Measurements from ENCODE around the gene GLB1L.

GLB1L gene

GRCh38 chr2:219228911-219229304, 16.3 kb downstream of the GLB1L start:
- DNase-seq, result no peak
- Histone ChIP-seq H2BK15ac (ENCODE audit: low read depth, poor library complexity, severe bottlenecking) (peak overlapping the region; percentile 68), H2BK12ac (ENCODE audit: low read length in 2 of 2) (peak overlapping the region in 1 of 2 experiments; percentile 75), H2AK5ac (ENCODE audit: low read length, severe bottlenecking) (no peak overlapping the region), H3K18ac (ENCODE audit: low read depth in 1 of 2, low read length in 2 of 2) (peak overlapping the region; percentile 46 to 70), H3K4me3 (ENCODE audit: insufficient read depth in 1 of 2, low read depth in 1 of 2, low read length in 2 of 2) (peak overlapping the region; percentile 72 to 94), H3K36me3 (ENCODE audit: control insufficient read depth in 1 of 2, insufficient read depth in 2 of 2, low read depth in 1 of 2, low read length in 2 of 2) (peaks cover 42 to 54% of the 10 kb centered on the region in 2 experiments), H3K4me2 (ENCODE audit: low read length, poor library complexity, severe bottlenecking) (peak overlapping the region; percentile 98), H3K23ac (ENCODE audit: low read length in 2 of 2) (peak overlapping the region in 1 of 2 experiments; percentile 86), H2BK120ac (ENCODE audit: low read depth, low read length) (peak overlapping the region; percentile 83), H4K8ac (ENCODE audit: low read length) (peak overlapping the region; percentile 46), H3K4ac (ENCODE audit: low read depth in 1 of 2, low read length in 2 of 2) (peak overlapping the region; percentile 0 to 93), H2AFZ (ENCODE audit: low read depth, low read length) (peak overlapping the region; percentile 46), H4K91ac (ENCODE audit: low read length) (no peak overlapping the region), H2BK5ac (ENCODE audit: low read depth, low read length, poor library complexity, severe bottlenecking) (no peak overlapping the region), H3K9ac (ENCODE audit: low read length) (peak overlapping the region; percentile 96), H3K27ac (ENCODE audit: low read length, poor library complexity, severe bottlenecking) (peak overlapping the region; percentile 6), H3K14ac (ENCODE audit: low read length in 2 of 2) (peak overlapping the region in 1 of 2 experiments; percentile 99), H3K9me3 (ENCODE audit: control insufficient read depth, low read length) (no peaks in the 10 kb centered on the region), H3K4me1 (ENCODE audit: control insufficient read depth, insufficient read depth, low read depth, low read length) (peaks cover 12% of the 10 kb centered on the region), H3K79me1 (replicated peaks; ENCODE audit: low read length, poor library complexity, severe bottlenecking) (peaks cover 53% of the 10 kb centered on the region), H3K27me3 (ENCODE audit: control insufficient read depth in 1 of 2, insufficient read depth in 1 of 2, low read length in 2 of 2) (no peaks in the 10 kb centered on the region)
- WGBS, result 8% methylated on average over 19 of the region's 19 CpGs

GRCh38 chr2:219228041-219228910, 17.0 kb downstream of the GLB1L start:
- H3K27me3 ChIP-seq (ENCODE audit: control insufficient read depth in 1 of 2, insufficient read depth in 1 of 2, low read length in 2 of 2), result no peaks in the 10 kb centered on the region
- H4K91ac ChIP-seq (ENCODE audit: low read length), result no peak overlapping the region
- peaks cover 12% of the 10 kb centered on the region for H3K4me1 ChIP-seq (ENCODE audit: control insufficient read depth, insufficient read depth, low read depth, low read length)
- peak overlapping the region; percentile 96 for H3K9ac ChIP-seq (ENCODE audit: low read length)
- H3K18ac ChIP-seq (ENCODE audit: low read depth in 1 of 2, low read length in 2 of 2), result peak overlapping the region in 1 of 2 experiments; percentile 70
- H3K79me1 ChIP-seq (replicated peaks; ENCODE audit: low read length, poor library complexity, severe bottlenecking), result peaks cover 57% of the 10 kb centered on the region
- H2BK12ac ChIP-seq (ENCODE audit: low read length in 2 of 2), result peak overlapping the region in 1 of 2 experiments; percentile 84
- H2AFZ ChIP-seq (ENCODE audit: low read depth, low read length), result no peak overlapping the region
- no peak overlapping the region for H2BK5ac ChIP-seq (ENCODE audit: low read depth, low read length, poor library complexity, severe bottlenecking)
- peaks cover 43 to 54% of the 10 kb centered on the region in 2 experiments for H3K36me3 ChIP-seq (ENCODE audit: control insufficient read depth in 1 of 2, insufficient read depth in 2 of 2, low read depth in 1 of 2, low read length in 2 of 2)
- no peak overlapping the region for H2BK15ac ChIP-seq (ENCODE audit: low read depth, poor library complexity, severe bottlenecking)
- peak overlapping the region in 1 of 2 experiments; percentile 99 for H3K14ac ChIP-seq (ENCODE audit: low read length in 2 of 2)
- peak overlapping the region in 1 of 2 experiments; percentile 93 for H3K4ac ChIP-seq (ENCODE audit: low read depth in 1 of 2, low read length in 2 of 2)
- H2BK120ac ChIP-seq (ENCODE audit: low read depth, low read length), result no peak overlapping the region
- 81% methylated on average over 6 of the region's 7 CpGs for WGBS
- H4K8ac ChIP-seq (ENCODE audit: low read length), result no peak overlapping the region
- H3K27ac ChIP-seq (ENCODE audit: low read length, poor library complexity, severe bottlenecking), result no peak overlapping the region
- peak overlapping the region; percentile 72 to 94 for H3K4me3 ChIP-seq (ENCODE audit: insufficient read depth in 1 of 2, low read depth in 1 of 2, low read length in 2 of 2)
- DNase-seq, result peak; percentile 18
- H3K9me3 ChIP-seq (ENCODE audit: control insufficient read depth, low read length), result no peaks in the 10 kb centered on the region
- H3K4me2 ChIP-seq (ENCODE audit: low read length, poor library complexity, severe bottlenecking), result peak overlapping the region; percentile 98
- no peak overlapping the region for H2AK5ac ChIP-seq (ENCODE audit: low read length, severe bottlenecking)
- H3K23ac ChIP-seq (ENCODE audit: low read length in 2 of 2), result peak overlapping the region in 1 of 2 experiments; percentile 86

- H2BK5ac ChIP-seq (ENCODE audit: low read depth, low read length, poor library complexity, severe bottlenecking), result no peak overlapping the region
- H3K4me3 ChIP-seq (ENCODE audit: insufficient read depth in 1 of 2, low read depth in 1 of 2, low read length in 2 of 2), result no peak overlapping the region
- H3K23ac ChIP-seq (ENCODE audit: low read length in 2 of 2), result no peak overlapping the region
- peaks cover 12% of the 10 kb centered on the region for H3K4me1 ChIP-seq (ENCODE audit: control insufficient read depth, insufficient read depth, low read depth, low read length)
- H2AK5ac ChIP-seq (ENCODE audit: low read length, severe bottlenecking), result no peak overlapping the region
- no peak overlapping the region for H2BK15ac ChIP-seq (ENCODE audit: low read depth, poor library complexity, severe bottlenecking)
- no peak for DNase-seq
- H3K27me3 ChIP-seq (ENCODE audit: control insufficient read depth in 1 of 2, insufficient read depth in 1 of 2, low read length in 2 of 2), result no peaks in the 10 kb centered on the region
- no peak overlapping the region for H4K8ac ChIP-seq (ENCODE audit: low read length)
- H2BK120ac ChIP-seq (ENCODE audit: low read depth, low read length), result no peak overlapping the region
- H3K14ac ChIP-seq (ENCODE audit: low read length in 2 of 2), result no peak overlapping the region
- no peak overlapping the region for H4K91ac ChIP-seq (ENCODE audit: low read length)
- no peaks in the 10 kb centered on the region for H3K9me3 ChIP-seq (ENCODE audit: control insufficient read depth, low read length)
- H3K4me2 ChIP-seq (ENCODE audit: low read length, poor library complexity, severe bottlenecking), result no peak overlapping the region
- no peak overlapping the region for H3K18ac ChIP-seq (ENCODE audit: low read depth in 1 of 2, low read length in 2 of 2)
- H3K36me3 ChIP-seq (ENCODE audit: control insufficient read depth in 1 of 2, insufficient read depth in 2 of 2, low read depth in 1 of 2, low read length in 2 of 2), result peaks cover 60 to 63% of the 10 kb centered on the region in 2 experiments
- peaks cover 45% of the 10 kb centered on the region for H3K79me1 ChIP-seq (replicated peaks; ENCODE audit: low read length, poor library complexity, severe bottlenecking)
- WGBS, result 96% methylated on average over 3 of the region's 3 CpGs
- no peak overlapping the region for H3K4ac ChIP-seq (ENCODE audit: low read depth in 1 of 2, low read length in 2 of 2)
- H3K9ac ChIP-seq (ENCODE audit: low read length), result no peak overlapping the region
- H3K27ac ChIP-seq (ENCODE audit: low read length, poor library complexity, severe bottlenecking), result no peak overlapping the region
- H2AFZ ChIP-seq (ENCODE audit: low read depth, low read length), result no peak overlapping the region
- no peak overlapping the region for H2BK12ac ChIP-seq (ENCODE audit: low read length in 2 of 2)
These were observed 19.9 kb downstream of the GLB1L start for GRCh38 chr2:219225350-219225749.

- Histone ChIP-seq H3K9me3 (ENCODE audit: control insufficient read depth, low read length) (no peaks in the 10 kb centered on the region), H4K91ac (ENCODE audit: low read length) (no peak overlapping the region), H3K4me2 (ENCODE audit: low read length, poor library complexity, severe bottlenecking) (no peak overlapping the region), H2BK5ac (ENCODE audit: low read depth, low read length, poor library complexity, severe bottlenecking) (no peak overlapping the region), H3K4me1 (ENCODE audit: control insufficient read depth, insufficient read depth, low read depth, low read length) (peaks cover 17% of the 10 kb centered on the region), H2BK12ac (ENCODE audit: low read length in 2 of 2) (no peak overlapping the region), H2AFZ (ENCODE audit: low read depth, low read length) (no peak overlapping the region), H2BK120ac (ENCODE audit: low read depth, low read length) (no peak overlapping the region), H4K8ac (ENCODE audit: low read length) (no peak overlapping the region), H3K4me3 (ENCODE audit: insufficient read depth in 1 of 2, low read depth in 1 of 2, low read length in 2 of 2) (no peak overlapping the region), H3K23ac (ENCODE audit: low read length in 2 of 2) (no peak overlapping the region), H2AK5ac (ENCODE audit: low read length, severe bottlenecking) (no peak overlapping the region), H3K4ac (ENCODE audit: low read depth in 1 of 2, low read length in 2 of 2) (no peak overlapping the region), H3K27me3 (ENCODE audit: control insufficient read depth in 1 of 2, insufficient read depth in 1 of 2, low read length in 2 of 2) (no peaks in the 10 kb centered on the region), H3K14ac (ENCODE audit: low read length in 2 of 2) (no peak overlapping the region), H3K79me1 (replicated peaks; ENCODE audit: low read length, poor library complexity, severe bottlenecking) (peaks cover 45% of the 10 kb centered on the region), H3K18ac (ENCODE audit: low read depth in 1 of 2, low read length in 2 of 2) (no peak overlapping the region), H3K36me3 (ENCODE audit: control insufficient read depth in 1 of 2, insufficient read depth in 2 of 2, low read depth in 1 of 2, low read length in 2 of 2) (peaks cover 72 to 73% of the 10 kb centered on the region in 2 experiments), H2BK15ac (ENCODE audit: low read depth, poor library complexity, severe bottlenecking) (no peak overlapping the region), H3K9ac (ENCODE audit: low read length) (no peak overlapping the region), H3K27ac (ENCODE audit: low read length, poor library complexity, severe bottlenecking) (no peak overlapping the region)
- no peak for DNase-seq
- 97% methylated on average over 31 of the region's 31 CpGs for WGBS
These were observed 21.2 kb downstream of the GLB1L start for GRCh38 chr2:219223831-219224610.
